DOHH2 (cell line): ENCODE data around the gene PDK3.

Experiments
- H3F3A ChIP-seq: fragments of 200-600 bp; sonication (generic), shearing (Covaris generic); 2 replicates; pipeline ENCODE4 v1.6.0; 2016; ENCODE audit warnings: antibody characterized with exemption, mild to moderate bottlenecking; ENCODE audit not compliant: control insufficient read depth, insufficient read depth
- H3K27ac ChIP-seq: fragments of 200-600 bp; sonication (generic); 2 replicates; pipeline ENCODE4 v1.5.1; 2014; ENCODE audit warnings: low read depth, mild to moderate bottlenecking, low read length, moderate library complexity
- H3K27me3 ChIP-seq: fragments of 200-600 bp; sonication (generic); 2 replicates; pipeline ENCODE4 v1.6.1; 2014; ENCODE audit warnings: mild to moderate bottlenecking, low read length, mixed read lengths; ENCODE audit not compliant: control insufficient read depth
- H3K36me3 ChIP-seq: fragments of 200-600 bp; sonication (generic); 2 replicates; pipeline ENCODE4 v1.6.1; 2014; ENCODE audit warnings: mild to moderate bottlenecking, low read length, moderate library complexity, mixed read lengths; ENCODE audit not compliant: control insufficient read depth
- H3K4me1 ChIP-seq: fragments of 200-600 bp; sonication (generic); 2 replicates; pipeline ENCODE4 v1.6.1; 2014; ENCODE audit warnings: mild to moderate bottlenecking, low read length, mixed read lengths; ENCODE audit not compliant: control insufficient read depth
- H3K4me2 ChIP-seq: fragments of 200-600 bp; sonication (generic); 2 replicates; pipeline ENCODE4 v1.6.0; 2014; ENCODE audit warnings: mild to moderate bottlenecking, low read length, moderate library complexity
- H3K4me3 ChIP-seq: fragments of 200-600 bp; sonication (generic); 2 replicates; pipeline ENCODE4 v1.5.1; 2014; ENCODE audit warnings: mild to moderate bottlenecking, low read length, mixed read lengths
- H3K79me2 ChIP-seq: fragments of 200-600 bp; sonication (generic); 2 replicates; pipeline ENCODE4 v1.6.1; 2014; ENCODE audit warnings: mild to moderate bottlenecking, low read length, mixed read lengths; ENCODE audit not compliant: control insufficient read depth
- H3K9me2 ChIP-seq: fragments of 200-600 bp; sonication (generic); replicated peaks from 2 replicates; pipeline ENCODE4 v1.6.1; 2014; ENCODE audit warnings: mild to moderate bottlenecking, low read length, mixed read lengths; ENCODE audit not compliant: control insufficient read depth
- H3K9me3 ChIP-seq: fragments of 200-600 bp; sonication (generic); 2 replicates; pipeline ENCODE4 v1.6.1; 2014; ENCODE audit warnings: antibody characterized with exemption, low read length, mixed read lengths; ENCODE audit not compliant: control insufficient read depth, insufficient read depth
- H4K20me1 ChIP-seq: fragments of 200-600 bp; sonication (generic); 2 replicates; pipeline ENCODE4 v1.6.0; 2014; ENCODE audit warnings: low read depth, mild to moderate bottlenecking, antibody characterized with exemption, low read length, moderate library complexity; ENCODE audit not compliant: control insufficient read depth, insufficient read depth
- CTCF ChIP-seq: fragments of 200-600 bp; sonication (generic); IDR thresholded peaks from one replicate; pipeline ENCODE4 v1.5.1; 2014; ENCODE audit warnings: antibody characterized with exemption, mild to moderate bottlenecking, low read depth, low read length; ENCODE audit not compliant: poor library complexity, severe bottlenecking
- EZH2phosphoT487 ChIP-seq: fragments of 200-600 bp; sonication (generic); IDR thresholded peaks from 2 replicates; pipeline ENCODE4 v1.6.1; 2017; ENCODE audit warnings: borderline replicate concordance, mild to moderate bottlenecking, antibody characterized with exemption, low read length, moderate library complexity, mixed read lengths

The PDK3 gene

GRCh38 chrX:24563291-24564010 lies 98.4 kb downstream of the PDK3 start:
- Histone ChIP-seq H3K36me3 (no peaks in the 10 kb centered on the region), H3F3A (no peaks in the 10 kb centered on the region), H3K4me2 (no peak overlapping the region), H3K4me3 (no peak overlapping the region), H3K27ac (no peak overlapping the region), H3K9me3 (no peaks in the 10 kb centered on the region), H4K20me1 (no peaks in the 10 kb centered on the region), H3K9me2 (no peaks in the 10 kb centered on the region), H3K79me2 (no peaks in the 10 kb centered on the region), H3K27me3 (no peaks in the 10 kb centered on the region), H3K4me1 (no peaks in the 10 kb centered on the region)
- TF ChIP-seq EZH2phosphoT487: no peak
- TF ChIP-seq CTCF: no peak

- no peaks in the 10 kb centered on the region for H3F3A ChIP-seq
- H3K27ac ChIP-seq: no peak overlapping the region
- TF ChIP-seq EZH2phosphoT487 (no peak), CTCF (no peak)
- H3K9me3 ChIP-seq: no peaks in the 10 kb centered on the region
- H3K9me2 ChIP-seq: no peaks in the 10 kb centered on the region
- no peaks in the 10 kb centered on the region for H3K4me1 ChIP-seq
- no peaks in the 10 kb centered on the region for H3K27me3 ChIP-seq
- H4K20me1 ChIP-seq: no peaks in the 10 kb centered on the region
- H3K4me3 ChIP-seq: no peak overlapping the region
- H3K4me2 ChIP-seq: no peak overlapping the region
- H3K36me3 ChIP-seq: no peaks in the 10 kb centered on the region
- no peaks in the 10 kb centered on the region for H3K79me2 ChIP-seq
Measured at GRCh38 chrX:24566240-24566639, 101.2 kb downstream of the PDK3 start.

GRCh38 chrX:24567169-24567568 lies 102.1 kb downstream of the PDK3 start:
- no peaks in the 10 kb centered on the region for H4K20me1 ChIP-seq
- H3F3A ChIP-seq: no peaks in the 10 kb centered on the region
- no peak overlapping the region for H3K4me2 ChIP-seq
- TF ChIP-seq EZH2phosphoT487 (no peak), CTCF (no peak)
- no peak overlapping the region for H3K4me3 ChIP-seq
- H3K9me2 ChIP-seq: no peaks in the 10 kb centered on the region
- no peaks in the 10 kb centered on the region for H3K4me1 ChIP-seq
- no peak overlapping the region for H3K27ac ChIP-seq
- no peaks in the 10 kb centered on the region for H3K27me3 ChIP-seq
- H3K79me2 ChIP-seq: no peaks in the 10 kb centered on the region
- H3K9me3 ChIP-seq: no peaks in the 10 kb centered on the region
- H3K36me3 ChIP-seq: no peaks in the 10 kb centered on the region
